Measurements from ENCODE around the gene BAHD1.

- TF ChIP-seq POLR2A (IDR thresholded peaks at IDR 0.05; ENCODE audit: low read length) (no peak), GATA1 (IDR thresholded peaks at IDR 0.05; ENCODE audit: low read depth, low read length) (no peak)
Measured at GRCh38 chr15:40471105-40471807, 30.5 kb downstream of the BAHD1 start.
